HG03025 (cell line): ENCODE measurements around the gene PLCB1.
"Not testable (repeated sequence)": the region's sequence is repeated elsewhere in the genome, so short reads cannot be mapped to it uniquely, and the experiment has no call there.

Experiments
- ATAC-seq: cut with Tn5 transposase; IDR thresholded peaks from one replicate; pipeline ENCODE4 v1.9.1; 2021; ENCODE audit warnings: mild to moderate bottlenecking, moderate library complexity; ENCODE audit not compliant: unreplicated experiment, low FRiP score

PLCB1 gene

DNA sequence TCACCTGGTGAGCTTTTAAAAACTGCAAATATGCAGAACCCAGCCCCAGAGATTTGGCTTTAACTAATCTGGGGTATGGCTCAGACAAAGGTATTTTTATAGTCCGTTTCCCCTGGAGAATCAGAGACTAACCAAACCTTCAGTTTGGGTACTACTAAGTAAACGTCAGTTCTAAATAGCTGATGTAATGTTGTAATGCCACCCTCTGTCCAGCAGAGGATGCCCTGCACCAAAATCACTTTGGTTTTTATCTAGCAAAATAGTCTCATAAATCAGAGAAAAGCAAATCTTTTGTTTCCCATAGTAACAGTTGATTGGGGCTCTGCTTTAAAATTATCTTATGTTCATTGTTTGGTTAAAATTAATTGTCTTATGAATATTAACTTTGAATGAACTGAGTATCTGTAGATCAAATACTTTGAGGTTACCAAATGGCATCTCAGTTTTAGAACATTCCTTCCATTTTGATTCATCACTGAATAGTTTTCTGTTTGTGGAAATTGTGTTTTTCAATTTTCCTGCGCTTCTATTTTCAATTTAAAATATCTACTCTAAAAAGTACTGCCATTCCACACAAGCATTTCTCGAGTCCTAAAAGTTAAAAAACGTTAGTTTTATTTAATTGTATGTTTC is 658.5 kb downstream of the PLCB1 start:
- ATAC-seq, result no peak

DNA sequence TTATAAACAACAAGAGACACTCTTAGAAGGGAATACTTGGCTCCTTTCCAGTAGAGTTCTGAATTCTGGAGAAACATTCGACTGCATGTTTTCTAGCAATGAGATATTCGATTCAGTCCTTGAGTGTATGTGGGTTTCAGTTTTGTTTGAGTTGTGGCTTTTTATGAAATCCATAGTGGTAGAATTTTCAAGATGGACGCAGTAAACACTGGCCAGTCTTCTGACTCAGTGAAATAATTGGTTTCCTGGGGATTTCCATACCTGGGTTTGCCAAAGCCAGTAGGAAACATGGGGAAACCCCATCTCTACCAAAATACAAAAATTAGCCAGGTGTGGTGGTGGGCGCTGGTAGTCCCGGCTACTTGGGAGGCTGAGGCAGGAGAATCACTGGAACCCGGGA is 663.3 kb downstream of the PLCB1 start:
- no peak for ATAC-seq

DNA sequence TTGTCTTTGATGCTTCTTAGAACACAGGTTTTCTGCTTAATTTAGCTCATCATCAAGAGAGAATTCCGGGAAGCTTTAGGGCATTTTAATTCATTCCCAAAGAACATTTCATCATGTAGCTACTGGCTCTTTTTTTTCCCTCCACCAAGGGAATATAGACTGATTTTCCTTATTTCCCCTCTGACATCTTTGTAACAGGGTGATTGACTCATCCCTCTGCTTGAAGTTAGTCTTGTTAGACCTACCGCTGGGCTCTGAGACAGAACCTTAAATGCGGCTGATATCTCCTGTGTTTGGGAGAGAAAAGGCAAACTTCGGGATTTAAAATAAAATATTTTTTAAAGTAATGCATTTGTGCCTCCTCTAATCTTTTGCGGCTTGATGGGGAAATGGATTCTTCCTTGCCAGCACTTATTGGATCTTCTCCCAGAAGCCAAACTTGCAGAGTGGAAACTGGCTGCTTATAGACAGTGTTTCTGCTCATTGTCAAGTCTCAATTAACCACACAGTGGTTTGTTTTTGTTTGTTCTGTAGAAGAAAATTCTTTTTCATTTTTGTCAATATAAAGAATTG is 664.1 kb downstream of the PLCB1 start:
- ATAC-seq, result no peak

DNA sequence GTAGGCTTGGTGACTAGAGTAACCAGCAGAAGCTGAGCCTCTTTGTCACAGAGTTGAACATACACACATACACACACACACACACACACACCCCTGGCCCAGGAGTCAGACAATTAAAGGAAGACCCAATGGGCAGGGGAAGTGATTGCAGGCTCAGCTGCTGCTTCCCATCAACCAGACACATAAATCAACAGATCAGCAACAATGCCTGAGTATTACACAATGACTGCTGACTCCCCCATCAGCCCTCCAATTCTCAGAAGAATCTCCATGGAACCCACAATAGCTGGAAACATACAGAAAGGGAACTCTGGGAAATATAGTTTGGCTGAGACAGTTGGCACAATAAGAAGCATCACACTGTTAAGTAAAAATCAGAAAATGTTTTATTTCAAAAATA is 666.4 kb downstream of the PLCB1 start:
- ATAC-seq, result no peak

DNA sequence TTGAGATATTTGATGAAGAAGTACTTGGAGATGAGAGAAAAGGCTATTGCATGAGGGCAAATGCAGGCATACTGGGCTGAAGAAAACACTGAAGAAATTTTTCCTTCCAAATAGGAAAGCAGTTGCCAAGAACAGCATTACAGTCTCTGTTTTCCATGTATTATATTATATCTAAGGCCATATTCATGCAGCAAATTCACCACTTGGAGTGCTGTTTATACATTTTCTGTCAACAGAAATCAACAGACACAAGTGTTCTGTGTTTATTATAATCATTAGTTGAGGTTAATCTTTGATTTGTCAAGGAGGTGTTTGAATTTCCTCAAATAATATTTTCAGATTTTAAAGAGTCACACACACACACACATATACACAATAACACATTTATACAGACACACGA is 668.0 kb downstream of the PLCB1 start:
- no peak for ATAC-seq

DNA sequence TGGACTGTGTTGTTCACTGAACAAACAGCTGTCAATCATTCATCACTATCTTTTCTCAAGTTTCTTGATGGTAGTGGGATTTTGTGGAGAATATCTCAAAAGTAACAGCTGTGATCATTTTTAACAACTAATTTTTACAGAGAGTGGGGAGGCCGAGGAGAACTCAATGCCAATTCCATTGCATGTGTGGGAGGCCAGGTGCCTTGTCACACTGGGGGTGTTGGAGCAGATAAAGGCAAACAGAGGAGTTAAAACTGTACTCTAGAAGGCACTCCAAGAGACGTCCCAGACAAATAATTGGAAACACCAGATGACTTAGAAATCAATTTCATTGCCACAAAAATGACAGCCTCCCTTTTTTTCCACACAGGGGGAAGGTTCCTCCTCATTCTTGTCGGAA is 669.6 kb downstream of the PLCB1 start:
- ATAC-seq, result no peak

DNA sequence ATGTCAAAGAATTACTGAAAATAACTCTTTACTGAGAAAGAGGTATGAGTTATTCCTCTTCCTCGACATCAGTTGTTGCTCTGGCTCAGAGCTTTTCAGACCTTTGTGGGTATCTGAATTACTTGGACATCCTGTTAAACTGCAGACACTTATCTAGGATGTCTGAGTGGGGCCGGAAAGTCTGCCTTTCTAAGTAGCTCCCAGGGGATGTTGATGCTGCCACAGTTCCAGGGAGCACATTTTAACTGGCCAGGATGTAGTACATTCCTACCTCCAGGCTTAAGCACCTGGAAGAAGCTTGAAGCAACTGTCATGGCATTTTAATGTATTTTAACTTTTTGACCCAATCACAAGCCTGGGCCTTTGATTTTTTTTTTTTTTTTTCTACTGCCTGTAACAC is 671.0 kb downstream of the PLCB1 start:
- no peak for ATAC-seq

DNA sequence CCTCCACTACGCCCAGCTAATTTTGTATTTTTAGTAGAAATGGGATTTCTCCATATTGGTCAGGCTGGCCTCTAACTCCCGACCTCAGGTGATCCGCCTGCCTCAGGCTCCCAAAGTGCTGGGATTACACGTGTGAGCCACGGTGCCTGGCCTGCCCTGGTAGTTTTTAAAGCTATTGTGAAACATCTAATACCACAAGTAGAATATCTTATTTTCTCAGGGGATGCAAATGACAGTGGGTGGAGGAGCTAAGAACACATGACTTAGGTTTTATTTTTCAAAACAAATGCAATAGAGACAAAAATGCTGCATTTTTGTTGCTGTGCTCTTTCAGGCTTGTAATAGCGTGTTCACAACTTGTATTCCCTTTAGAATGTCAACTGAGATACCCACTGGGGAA is 671.9 kb downstream of the PLCB1 start:
- ATAC-seq, result no peak

DNA sequence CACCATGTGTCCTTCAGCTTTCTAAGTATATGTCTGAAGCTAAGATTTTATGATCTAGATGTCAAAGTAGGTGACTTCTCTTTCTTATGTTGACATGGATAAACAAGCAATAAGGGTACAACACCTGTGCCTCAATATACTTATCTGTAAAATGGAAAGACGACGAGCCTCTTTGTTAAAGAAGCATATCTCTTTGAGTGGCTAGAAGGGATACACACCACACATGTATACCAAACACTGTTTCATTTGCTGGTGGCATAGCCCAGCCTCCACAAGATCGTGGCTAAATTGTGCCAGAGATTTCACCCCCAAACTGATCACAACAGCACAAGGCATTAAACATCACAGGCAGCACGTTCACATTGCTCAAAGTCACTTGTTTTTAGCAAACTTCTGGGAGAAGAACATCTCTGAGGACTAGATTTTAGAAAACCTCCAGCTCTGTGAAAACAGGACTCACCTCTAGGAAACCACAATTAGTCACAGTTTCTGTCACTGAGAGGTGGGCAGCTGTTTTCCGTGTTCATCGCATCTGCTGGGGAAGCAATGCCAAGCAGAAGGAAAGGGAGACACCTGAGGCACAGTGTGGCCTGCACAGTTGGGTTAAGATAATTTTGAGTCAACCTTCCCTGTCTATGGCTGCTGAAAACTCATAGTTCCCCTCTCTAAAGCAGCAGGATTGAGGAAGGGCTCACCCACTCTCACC is 673.8 kb downstream of the PLCB1 start:
- ATAC-seq, result no peak

DNA sequence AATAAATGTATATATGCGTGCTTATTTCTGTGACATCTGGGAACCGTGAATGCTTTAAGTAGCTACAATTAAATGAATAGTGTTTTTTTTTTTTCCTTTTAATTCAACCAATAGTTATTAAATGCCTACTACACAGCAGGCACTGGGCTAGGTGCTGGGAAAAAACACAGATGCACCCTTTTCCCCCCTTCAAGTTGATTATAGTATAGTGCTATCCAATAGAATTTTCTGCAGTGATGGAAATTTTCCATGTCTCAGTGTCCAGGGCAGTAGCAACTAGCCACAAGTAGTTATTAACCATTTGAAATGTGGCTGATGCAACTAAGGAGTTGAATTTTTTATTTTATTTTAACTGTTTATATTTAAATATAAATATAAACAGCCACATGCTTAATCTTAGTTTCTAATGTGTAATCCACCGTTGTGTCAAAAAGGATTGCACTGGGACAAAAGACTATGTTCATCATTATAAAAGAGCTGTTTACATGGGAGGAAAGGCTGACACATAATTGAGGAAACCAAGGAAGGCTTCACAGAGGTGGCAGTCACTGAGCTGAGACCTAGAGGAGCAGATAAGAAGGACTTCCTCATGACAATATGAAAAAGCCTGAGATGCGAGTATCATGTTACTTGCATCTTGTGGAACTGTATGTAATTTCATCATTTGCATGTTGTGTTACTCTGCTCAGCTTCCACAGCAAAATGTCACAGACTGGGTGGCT is 675.6 kb downstream of the PLCB1 start:
- no peak for ATAC-seq

DNA sequence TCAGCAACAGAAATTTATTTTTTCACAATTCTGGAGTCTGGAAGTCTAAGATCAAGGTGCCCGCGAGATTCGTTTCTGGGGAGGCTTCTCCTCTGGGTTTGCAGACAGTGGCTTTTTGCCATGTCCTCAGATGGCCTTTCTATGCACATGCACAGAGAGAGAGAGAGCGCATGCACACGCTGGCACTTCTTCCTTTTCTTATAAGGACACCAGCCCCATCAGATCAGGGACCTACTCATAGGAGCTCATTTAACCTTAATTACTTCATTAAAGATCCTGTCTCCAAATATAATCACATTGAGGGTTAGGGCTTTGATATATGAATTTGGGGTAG is 676.1 kb downstream of the PLCB1 start:
- ATAC-seq, result no peak

DNA sequence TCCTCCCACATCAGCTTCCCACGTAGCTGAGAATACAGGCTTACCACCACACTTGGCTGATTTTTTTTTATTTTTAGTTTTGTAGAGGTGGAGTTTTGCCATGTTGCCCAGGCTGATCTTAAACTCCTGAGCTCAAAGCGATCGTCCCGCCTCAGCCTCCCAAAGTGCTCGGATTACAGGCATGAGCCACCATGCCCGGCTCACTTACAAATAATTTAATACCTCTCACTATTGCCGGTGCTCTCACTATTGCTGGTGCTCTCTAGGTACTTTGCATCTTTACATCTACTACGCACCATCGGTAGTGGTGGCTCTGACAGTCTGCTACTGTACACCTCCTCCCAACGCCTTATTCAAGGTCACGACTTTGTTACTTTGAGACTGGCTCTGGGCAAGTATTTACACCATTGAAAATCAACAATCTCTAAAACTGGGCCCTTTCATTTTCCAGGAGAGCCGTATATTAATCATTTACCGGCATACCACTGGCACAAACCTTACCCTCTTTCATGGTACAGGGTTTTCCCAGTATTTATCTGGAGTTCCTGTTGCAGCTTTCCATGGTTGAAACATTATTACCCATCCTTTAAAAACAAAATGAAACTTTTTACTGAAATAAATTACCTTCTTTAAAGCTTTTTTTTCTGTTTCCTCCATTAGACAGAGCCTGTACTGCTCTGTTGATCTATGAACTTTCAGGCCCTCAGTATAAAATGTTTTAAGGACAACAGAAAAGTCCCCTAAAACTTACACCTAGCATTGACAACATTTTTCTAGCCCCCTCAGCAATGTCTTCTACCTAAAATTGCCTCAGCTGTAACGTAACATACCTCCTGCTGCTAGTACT is 677.3 kb downstream of the PLCB1 start:
- ATAC-seq, result no peak

DNA sequence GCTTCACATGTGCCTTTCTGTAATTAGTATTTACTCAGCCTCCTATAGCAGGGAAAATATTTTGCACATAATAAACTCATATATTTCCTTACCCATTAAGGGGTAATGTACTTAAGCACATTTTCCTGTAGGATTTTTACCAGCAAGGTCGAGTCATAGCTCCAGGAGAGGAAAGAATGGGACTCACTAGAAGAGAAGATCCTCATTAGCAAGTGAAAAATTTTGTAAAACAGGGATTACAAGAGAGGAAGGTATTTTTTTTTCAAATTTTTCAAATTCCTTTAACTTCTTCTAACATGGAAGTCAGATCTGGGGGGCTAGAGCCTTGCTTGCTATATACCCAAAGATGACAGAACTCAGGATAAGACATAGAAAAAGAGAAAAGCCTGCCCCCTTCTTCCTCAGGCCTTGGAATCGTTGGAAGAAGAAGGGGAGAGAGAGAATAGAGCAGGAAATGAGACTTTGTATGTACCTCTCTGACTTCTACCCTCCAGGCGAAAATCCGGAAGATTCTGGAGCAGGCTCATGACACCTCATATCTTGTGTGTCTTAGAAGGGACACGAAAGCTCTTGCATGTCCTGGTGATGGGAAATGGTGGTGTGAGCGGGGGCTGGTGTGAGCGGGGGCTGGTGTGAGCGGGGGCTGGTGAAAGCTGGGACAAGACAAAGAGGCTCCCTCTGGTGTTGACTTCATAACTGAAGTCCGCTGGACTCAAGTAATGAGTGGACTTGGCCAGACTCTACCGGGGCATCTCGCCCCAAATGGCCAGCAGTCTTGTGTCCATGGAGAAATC is 679.9 kb downstream of the PLCB1 start:
- ATAC-seq, result no peak

DNA sequence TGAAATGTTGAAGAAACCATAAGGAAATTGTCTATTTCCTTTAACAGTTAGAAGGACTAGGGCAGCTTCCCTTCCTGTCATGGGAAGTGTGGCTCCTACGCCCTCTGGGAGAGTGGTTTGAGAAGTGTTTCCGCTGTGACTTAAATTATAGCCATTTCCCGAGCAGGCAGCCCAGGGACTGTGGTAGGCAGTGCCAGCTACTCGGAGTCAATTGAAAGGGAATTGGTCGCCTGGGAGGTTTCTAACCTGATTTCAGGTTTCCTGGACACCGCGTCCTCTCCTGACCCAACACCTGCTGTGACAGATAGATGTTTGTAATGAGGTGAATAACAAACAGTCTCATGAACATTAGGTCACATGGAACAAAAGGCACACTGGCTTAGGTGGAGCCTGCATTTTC is 680.8 kb downstream of the PLCB1 start:
- no peak for ATAC-seq

DNA sequence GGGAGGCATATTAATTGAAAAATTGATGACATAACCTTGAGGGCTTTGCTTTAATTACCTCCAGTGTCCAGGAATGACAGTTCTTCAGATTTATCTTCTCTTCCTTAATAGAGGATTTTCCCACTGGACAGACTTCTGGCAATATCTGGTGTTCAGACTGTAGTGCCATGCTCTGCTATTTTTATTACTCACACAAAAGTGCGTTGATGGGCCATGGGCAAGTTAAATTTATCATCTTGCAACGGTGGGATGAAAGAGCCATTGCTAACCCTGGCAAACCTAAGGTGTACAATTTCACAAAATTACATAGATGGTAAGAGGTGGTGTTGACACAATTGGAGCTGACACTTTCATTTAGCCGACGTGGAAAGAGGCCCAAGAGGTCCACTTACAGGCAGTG is 683.1 kb downstream of the PLCB1 start:
- ATAC-seq, result no peak

DNA sequence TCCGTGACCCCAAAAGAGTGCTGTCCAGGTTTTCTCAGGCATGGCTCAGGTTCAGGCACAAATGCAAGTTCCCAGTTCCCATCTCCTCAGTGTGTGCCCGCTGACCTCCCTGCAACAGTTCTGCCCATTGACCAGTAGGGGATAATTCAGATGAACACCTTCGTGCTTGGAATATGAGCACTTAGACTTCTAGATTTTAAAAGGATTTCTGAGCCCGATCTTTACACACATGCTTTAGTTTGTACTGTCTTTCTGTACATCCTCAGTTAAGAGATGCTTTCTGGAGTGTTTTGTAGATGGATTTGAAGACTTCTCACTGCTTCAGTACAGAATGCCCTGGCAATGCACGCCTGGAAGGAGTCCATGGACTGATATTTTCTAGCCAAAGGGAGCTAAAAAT is 697.2 kb downstream of the PLCB1 start:
- no peak for ATAC-seq

DNA sequence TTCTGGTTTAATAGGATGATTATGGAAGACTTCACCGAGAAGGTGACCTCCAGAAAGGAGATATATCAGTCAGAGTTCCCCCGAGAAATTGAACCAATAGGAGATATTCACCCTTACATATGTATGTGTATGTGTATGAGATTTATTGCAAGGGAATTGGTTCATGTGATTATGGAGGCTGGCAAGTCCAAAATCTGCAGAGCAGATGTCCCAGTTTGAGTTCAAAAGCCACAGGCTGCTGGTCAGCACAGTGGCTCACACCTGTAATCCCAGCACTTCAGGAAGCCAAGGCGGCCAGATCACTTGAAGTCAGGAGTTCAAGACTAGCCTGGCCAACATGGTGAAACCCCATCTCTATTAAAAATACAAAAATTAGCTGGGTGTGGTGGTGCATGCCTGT is 702.2 kb downstream of the PLCB1 start:
- not testable (repeated sequence) for ATAC-seq

DNA sequence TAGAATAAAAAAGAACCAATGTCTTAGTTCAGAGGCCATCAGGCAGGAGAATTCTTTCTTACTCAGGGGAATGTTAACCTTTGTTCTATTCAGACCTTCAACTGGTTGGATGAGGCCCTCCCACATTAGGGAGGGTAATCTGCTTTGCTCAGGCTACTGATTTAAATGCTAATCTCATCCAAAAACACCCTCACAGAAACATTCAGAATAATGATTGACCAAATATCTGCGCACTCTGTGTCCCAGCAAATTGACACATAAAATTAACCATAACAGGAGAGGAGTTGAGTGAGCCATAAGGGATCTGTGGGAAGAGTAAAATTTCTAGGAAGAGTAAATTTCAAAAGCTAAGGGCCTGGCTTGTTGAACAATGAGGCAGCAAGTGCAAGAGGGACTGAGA is 702.8 kb downstream of the PLCB1 start:
- no peak for ATAC-seq

DNA sequence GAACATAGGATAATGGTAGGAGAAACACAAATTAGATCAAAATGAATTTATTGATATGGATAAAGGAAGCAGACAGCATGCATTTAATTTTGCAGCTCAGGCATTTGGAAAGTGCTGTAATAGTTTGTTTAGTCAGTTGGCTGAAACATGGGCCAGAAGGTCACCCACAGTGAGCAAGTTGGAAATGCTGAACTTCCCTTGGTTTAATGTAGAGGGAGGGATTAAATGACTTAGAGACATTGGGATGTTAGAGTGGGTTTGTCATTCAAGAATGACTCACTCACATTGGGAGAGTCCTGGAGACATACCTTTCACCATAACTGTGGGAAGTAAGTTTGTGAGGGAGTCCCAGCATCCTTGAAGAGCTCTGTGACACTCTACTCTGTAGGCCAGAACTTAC is 705.3 kb downstream of the PLCB1 start:
- ATAC-seq, result no peak

DNA sequence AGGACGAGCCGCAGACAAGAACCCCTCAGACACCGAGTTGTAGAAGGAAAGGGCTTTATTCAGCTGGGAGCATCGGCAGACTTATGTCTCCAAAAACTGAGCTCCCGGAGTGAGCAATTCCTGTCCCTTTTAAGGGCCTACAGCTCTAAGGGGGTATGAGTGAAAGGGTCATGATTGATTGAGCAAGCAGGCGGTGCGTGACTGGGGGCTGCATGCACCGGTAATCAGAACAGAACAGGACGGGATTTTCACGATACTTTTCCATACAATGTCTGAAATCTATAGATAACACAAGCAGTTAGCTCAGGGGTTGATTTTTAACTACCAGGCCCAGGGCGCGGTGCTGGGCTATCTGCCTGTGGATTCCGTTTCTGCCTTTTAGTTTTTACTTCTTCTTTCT is 710.5 kb downstream of the PLCB1 start:
- ATAC-seq, result no peak
